Right lung (tissue), 5 donors: ENCODE measurements around the gene AKR1B15. TPM values are rescaled to one million over a fixed set of nuclear protein-coding genes. Genes with fewer than 3 reads are reported as not detected.
"Not testable (repeated sequence)": the region's sequence is repeated elsewhere in the genome, so short reads cannot be mapped to it uniquely, and the experiment has no call there.

Experiments
- DNase-seq, 2 donors: peaks; one replicate each; pipeline ENCODE4 v3.0.0-alpha.2; 2013
- polyA plus RNA-seq, 5 donors: library from polyadenylated mRNA; unstranded; fragments of 120-200 nt; gene quantifications; one replicate each; pipeline versions ENCODE4 v1.2.1 to v1.2.3, GENCODE V29; 2013; ENCODE audit warnings: inconsistent platforms in 1 of 5, low replicate concordance in 1 of 5; ENCODE audit not compliant: insufficient read length in 5 of 5, insufficient read depth in 1 of 5

AKR1B15 gene
- polyA plus RNA-seq, 5 donors: 0.07 to 0.27 (median 0.16) TPM; not detected in 1

- DNase-seq: no peak
Measured at GRCh38 chr7:134532180-134532953, 16.5 kb upstream of the AKR1B15 start.

GRCh38 chr7:134532954-134533218, 16.0 kb upstream of the AKR1B15 start:
- no peak for DNase-seq

- DNase-seq: no peak
Measured at GRCh38 chr7:134533288-134533771, 15.6 kb upstream of the AKR1B15 start.

- DNase-seq: no peak
Measured at GRCh38 chr7:134534633-134535032, 14.3 kb upstream of the AKR1B15 start.

GRCh38 chr7:134535272-134535918, 13.5 kb upstream of the AKR1B15 start:
- DNase-seq: no peak

- no peak for DNase-seq
Measured at GRCh38 chr7:134535919-134536299, 13.0 kb upstream of the AKR1B15 start.

- DNase-seq: not testable (repeated sequence)
Measured at GRCh38 chr7:134536558-134536957, 12.4 kb upstream of the AKR1B15 start.

- not testable (repeated sequence) for DNase-seq
Measured at GRCh38 chr7:134537273-134537781, 11.6 kb upstream of the AKR1B15 start.

- DNase-seq: no peak
Measured at GRCh38 chr7:134539380-134540004, 9.4 kb upstream of the AKR1B15 start.

GRCh38 chr7:134541501-134542194, 7.3 kb upstream of the AKR1B15 start:
- DNase-seq: not testable (repeated sequence)

GRCh38 chr7:134542195-134542771, 6.6 kb upstream of the AKR1B15 start:
- DNase-seq: no peak

GRCh38 chr7:134545380-134545779, 3.5 kb upstream of the AKR1B15 start:
- no peak for DNase-seq

- DNase-seq: no peak
Measured at GRCh38 chr7:134545918-134546317, 3.0 kb upstream of the AKR1B15 start.

GRCh38 chr7:134546955-134547354, 2.0 kb upstream of the AKR1B15 start:
- DNase-seq: no peak

GRCh38 chr7:134547397-134548054, 1.4 kb upstream of the AKR1B15 start:
- peak; percentile 52 to 68 for DNase-seq

GRCh38 chr7:134549366-134549765, 456 bp downstream of the AKR1B15 start:
- no peak for DNase-seq

GRCh38 chr7:134552105-134552504, 3.2 kb downstream of the AKR1B15 start:
- no peak for DNase-seq

GRCh38 chr7:134553976-134554375, 5.1 kb downstream of the AKR1B15 start:
- DNase-seq: no peak

- DNase-seq: no peak
Measured at GRCh38 chr7:134554417-134554966, 5.6 kb downstream of the AKR1B15 start.

- no peak for DNase-seq
Measured at GRCh38 chr7:134557391-134557790, 8.5 kb downstream of the AKR1B15 start.

GRCh38 chr7:134558370-134558769, 9.5 kb downstream of the AKR1B15 start:
- DNase-seq: no peak
